COR-L47 (cell line): ENCODE data around the gene MESD.

Source experiments
- DNase-seq: peaks from one replicate; lab custom pipeline; 2025; lab: John Stamatoyannopoulos, UW

The MESD gene

DNA sequence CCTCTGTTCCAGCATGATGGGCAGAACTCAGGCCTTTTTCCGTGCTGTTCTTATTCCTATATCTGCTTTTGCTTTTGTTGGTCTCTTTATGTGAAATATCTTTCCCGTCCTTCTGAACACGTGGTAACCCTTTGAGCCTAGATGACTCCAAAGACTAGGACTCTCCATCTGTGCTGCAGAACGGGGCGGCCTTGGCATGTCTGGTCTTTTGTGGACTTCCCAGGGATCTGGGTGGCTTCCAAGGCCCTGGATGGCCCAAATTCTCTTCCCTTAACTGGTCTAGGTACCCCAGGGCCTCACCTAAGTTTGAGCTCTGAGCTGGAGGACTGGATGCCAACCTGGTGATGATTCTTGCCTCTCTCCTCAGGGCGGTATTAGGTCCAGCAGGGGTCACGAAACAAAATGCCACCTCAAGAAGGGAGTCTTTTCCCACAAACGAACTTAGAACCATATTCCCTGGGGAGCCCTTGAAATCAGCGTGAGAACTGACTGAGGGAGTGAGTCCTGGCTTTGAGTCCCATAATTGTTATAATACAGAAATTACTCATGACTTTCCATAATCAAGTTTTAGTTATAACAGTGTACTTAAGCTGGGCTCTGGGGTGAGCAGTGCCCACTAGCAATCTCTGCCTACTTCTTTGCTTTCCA, 25.0 kb upstream of the MESD start:
- no peak for DNase-seq

- DNase-seq, result no peak
Measured at GRCh38 chr15:81013396-81013929, 23.8 kb upstream of the MESD start.

DNA sequence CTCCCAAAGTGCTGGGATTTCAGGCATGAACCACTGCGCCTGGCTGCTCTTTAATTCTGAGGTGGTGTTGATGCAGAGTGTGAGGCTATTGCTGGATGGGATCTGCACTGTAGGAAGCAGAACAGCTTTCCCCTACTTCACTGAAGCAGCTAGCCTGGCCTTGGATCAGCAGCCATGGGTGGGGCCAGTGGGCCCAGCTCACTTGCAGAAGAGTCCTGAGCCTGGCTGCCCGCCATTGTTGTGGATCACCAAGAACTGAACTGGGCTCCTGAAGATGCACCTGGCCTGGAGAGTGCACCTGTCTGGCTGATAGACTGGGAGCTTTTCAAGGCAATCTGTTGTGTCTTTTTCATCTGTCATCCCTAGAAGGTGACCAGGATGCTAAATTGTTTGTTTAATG, 23.0 kb upstream of the MESD start:
- DNase-seq, result no peak

- no peak for DNase-seq
Measured at GRCh38 chr15:81011593-81011992, 22.0 kb upstream of the MESD start.

- DNase-seq, result no peak
Measured at GRCh38 chr15:81010086-81010485, 20.5 kb upstream of the MESD start.

- DNase-seq, result no peak
Measured at GRCh38 chr15:81008312-81008711, 18.7 kb upstream of the MESD start.

GRCh38 chr15:81007428-81008064, 17.9 kb upstream of the MESD start:
- no peak for DNase-seq

DNA sequence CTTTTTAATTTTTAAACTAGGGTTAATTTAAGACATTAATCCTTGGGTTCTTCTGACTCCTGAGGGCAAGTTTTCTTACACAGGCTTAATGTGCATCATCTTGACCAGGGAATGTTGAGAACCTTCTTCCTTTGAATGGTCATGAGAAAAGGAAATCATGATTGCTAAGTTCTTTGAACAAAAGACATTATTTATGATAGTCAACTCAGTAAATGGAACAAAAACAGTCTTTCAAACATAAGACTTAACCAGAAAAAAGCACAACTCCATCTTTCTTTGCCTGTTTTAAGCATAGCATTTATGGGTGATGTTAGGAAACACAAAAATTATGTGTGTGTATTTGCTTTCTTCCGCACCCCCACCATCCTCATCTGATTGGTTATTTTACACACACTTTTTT, 16.5 kb upstream of the MESD start:
- no peak for DNase-seq

DNA sequence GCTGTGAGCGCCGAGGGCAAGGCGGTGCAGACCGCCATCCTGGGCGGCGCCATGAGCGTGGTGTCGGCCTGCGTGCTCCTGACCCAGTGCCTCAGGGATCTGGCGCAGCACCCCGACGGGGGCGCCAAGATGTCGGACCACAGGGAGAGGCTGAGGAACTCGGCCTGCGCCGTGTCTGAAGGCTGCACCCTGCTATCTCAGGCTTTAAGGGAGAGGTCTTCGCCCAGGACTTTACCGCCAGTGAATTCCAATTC, 13.4 kb upstream of the MESD start:
- DNase-seq, result no peak

GRCh38 chr15:81002331-81003096, 12.9 kb upstream of the MESD start:
- DNase-seq, result no peak

- no peak for DNase-seq
Measured at GRCh38 chr15:81002009-81002330, 12.4 kb upstream of the MESD start.

DNA sequence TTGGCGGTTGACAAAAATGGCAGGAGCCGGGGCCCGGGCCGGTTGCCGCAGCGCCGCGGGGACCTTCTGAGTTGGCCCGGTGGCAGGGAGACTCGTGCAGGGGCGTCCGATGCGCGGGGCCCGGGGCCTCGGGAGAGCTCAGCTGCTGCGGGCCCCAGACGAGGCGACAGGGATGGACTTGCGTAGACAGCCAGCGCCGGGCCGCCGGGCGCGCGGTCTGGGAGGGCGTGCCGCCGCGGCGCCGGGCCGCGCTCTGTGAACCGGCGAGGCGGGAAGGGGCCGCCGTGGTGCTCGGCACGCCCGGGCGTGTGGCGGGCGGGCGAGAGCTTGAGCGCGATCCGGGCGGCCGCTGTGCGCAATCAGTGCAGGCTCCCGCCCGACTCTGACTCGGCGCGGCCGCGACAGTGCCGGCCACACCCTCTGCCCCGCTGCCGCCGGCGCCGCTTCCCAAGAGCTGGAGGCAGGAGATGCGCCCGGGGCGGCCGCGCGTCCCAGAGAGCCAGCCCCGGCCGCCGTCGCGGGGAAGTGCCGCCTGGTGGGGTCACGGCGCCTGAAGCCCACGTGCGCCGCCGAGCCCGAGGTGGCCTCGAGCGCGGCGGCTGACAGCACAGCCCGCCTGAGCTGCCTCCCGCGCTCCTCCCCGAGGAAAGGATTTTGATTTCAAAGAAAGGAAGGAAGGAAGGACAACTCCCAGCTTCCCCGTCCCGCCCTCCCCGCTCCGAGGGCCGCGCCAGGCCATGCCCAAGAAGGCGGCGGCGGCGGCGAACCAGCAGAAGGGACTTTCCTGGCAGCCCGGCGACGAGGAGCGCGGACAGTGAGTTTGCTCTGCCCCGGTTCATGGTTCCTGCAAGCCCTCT, 11.8 kb upstream of the MESD start:
- peak; percentile 37 for DNase-seq

GRCh38 chr15:81000624-81001151, 11.1 kb upstream of the MESD start, which contains the start of gene TLNRD1:
TLNRD1 (plus strand) TSS chr15:81000923; CDS start chr15:81002272, 1,349 bp downstream.
- peak; percentile 79 for DNase-seq

DNA sequence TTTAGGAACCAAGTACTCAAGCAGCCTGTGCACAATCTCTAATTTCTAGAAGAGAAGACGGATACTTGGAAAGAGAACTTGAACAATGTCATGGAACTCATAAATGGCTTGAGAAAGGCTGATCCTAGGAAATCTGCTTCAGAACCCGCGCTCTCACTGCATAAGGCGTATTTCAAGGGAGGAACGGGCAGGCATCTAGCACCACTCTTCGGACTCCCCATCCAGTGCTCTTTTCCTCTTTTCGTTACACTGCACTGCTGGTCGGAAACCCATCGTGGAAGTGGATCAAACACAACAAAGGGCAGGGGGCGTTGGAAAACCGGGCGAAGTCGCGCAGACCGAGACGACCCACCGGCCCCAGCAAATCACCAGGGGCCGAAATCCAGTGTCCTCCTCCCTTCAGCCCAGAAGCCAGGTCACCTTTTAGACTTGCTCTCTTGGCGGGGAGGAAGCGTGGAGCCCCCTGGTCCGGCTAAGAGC, 10.6 kb upstream of the MESD start:
- peak; percentile 51 for DNase-seq

DNA sequence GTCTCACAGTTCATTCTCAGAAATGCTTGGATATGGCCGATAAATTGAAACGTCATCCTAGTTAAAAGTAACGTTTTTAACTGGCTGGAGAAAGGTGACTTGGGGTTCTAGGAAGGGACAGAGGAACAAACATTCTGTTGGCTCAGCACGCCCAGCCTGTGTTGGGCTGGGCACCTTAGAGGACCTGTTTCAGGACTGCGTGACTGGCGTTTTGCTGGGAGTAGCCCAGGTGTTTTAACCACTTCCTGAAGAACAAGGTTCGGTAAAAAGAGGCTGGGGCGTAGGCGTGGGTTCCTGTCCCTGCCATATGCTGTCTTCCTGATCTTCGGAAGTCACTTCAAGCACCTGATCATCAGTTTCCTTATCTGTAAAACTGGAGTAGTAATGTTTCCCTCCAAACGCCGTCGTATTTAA, 10.0 kb upstream of the MESD start:
- DNase-seq, result no peak

DNA sequence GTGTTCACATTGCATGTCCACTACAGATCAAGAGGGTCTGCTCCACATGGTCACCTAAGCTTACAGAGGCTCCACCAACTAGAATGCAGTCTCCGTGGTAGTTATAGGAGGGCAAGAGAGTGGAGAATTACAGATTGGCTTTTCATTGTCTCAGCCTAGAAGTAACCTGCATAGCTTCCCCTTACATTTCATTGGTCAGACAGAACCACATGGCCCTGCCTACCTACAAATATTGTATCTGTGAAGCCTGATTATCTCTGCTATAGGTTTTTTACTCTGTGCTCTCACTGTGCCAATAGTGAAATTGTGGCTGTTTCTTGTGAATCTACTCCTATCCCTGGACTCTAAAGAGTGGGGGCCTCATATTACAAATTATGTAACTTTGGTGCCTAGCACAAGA, 8.6 kb upstream of the MESD start:
- DNase-seq, result no peak

GRCh38 chr15:80997692-80998091, 8.1 kb upstream of the MESD start:
- DNase-seq, result no peak

GRCh38 chr15:80996247-80996646, 6.6 kb upstream of the MESD start:
- DNase-seq, result no peak

DNA sequence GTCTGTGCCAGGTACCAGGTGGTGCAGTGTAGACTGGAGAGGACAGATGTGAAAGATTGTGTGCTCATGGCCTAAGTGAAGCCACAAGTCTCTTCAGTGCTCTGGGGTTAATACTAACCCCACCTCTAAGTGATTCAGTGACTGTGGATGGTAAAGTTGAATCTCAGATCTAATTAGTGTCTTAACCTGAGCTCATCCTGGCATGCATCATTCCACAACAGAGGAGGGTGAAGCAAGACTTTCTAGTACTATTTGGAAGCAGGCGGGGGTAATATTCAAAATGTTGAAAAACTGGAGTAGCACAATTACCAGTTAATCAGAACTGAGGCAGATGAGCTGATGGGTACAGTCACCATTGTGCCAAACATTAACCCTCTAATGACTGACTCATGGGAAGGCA, 2.8 kb upstream of the MESD start:
- no peak for DNase-seq

DNA sequence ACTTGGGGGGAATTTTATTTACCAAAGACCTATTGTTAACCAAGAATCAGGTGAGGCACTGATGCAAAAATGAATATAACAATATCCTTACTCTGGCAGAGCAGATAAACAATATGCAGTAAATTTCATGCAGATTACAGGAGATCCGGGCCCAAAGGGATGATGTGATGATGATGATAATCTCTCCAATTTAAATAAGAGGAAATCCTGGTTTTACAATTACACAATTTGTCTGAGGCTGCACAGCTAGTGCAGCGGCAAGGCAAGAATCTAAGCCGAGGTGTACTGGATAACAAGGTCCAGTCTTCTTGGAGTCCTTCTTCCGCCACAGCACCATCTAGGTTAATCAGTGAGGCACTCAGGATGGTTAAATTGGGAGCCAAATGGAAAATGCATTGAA, 2.4 kb upstream of the MESD start:
- DNase-seq, result no peak

- DNase-seq, result no peak
Measured at GRCh38 chr15:80991421-80991820, 1.8 kb upstream of the MESD start.

DNA sequence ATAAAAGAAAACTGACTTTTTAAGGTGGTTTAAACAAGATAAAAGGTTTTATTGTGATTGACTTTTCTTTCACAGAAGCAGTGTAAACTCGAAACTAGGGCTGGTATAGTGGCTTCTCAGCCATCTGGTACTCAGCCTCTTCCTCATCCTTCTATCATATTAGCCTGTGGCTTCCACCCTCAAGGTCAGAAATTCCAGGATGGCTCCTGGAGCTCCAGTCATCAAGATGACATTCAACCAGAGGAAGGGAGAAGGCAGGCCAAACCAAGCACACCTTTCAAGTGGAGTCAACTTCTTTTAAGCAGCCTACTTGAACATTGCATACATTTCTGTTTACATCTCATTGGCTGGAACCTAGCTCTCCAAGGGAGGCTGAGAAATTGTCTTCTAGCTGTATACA, 1.3 kb upstream of the MESD start:
- DNase-seq, result no peak
